ENCODE measurements around the gene FGD1.

FGD1 gene

DNA sequence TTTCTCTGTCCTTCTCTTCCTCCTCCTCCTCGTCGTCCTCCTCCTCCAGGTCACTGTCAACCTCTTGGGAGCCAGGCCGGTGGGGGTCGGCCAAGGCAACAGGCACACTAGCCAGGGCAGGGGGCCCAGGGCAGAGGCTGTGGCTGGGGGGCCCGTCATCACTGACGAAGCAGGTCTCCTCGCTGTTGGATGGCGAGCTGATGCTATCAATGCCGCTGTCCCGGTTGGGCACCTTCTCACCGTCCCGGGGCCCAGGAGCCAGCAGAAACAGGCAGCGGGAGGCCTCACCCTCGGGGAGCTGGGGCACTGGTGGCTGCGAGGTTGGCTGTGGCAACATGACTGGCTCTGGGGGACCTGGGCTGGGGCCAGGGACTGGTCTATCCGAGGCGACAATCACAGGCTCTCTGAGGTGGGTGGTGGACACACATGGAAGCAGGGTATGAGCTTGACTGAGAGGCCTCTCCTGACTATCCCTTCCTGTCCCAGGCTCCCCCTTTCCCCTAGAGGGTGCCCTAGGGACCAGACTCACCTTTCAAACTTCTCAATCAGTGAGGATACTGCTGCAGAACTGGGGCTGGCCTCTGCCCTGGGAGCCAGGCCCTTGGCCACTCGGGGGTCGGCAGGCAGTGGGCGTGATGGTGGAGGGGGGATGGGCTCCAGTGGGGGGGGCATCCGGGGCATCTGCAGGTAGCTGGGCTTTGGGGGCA, 25.8 kb downstream of the FGD1 start:
- DNase-seq = no peak

- no peak for DNase-seq
These were observed 43.1 kb downstream of the FGD1 start for GRCh38 chrX:54452920-54453319.

- DNase-seq = no peak
These were observed 46.1 kb downstream of the FGD1 start for GRCh38 chrX:54449929-54450328.

GRCh38 chrX:54447461-54447860, 48.6 kb downstream of the FGD1 start:
- DNase-seq = no peak

DNA sequence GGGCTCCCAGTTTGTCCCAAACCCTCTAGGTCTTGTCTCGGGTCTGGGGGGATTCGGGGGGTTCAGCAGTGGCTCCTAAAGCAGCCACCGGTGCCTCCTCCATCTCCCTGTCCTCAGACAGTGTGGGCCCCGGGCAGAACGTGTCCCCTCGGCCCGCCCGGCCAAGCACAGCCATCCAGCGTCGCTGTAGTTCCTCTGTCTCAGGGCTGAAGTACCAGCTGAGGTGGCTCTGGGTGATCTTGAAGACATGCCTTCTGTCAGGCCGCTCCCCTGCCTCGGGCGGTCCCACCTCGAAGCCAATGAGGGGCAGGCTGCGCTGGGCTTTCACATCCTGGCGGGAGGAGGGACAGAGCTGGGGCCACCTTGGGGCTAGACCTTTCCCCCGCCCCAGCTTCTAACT, 50.0 kb downstream of the FGD1 start:
- no peak for DNase-seq

DNA sequence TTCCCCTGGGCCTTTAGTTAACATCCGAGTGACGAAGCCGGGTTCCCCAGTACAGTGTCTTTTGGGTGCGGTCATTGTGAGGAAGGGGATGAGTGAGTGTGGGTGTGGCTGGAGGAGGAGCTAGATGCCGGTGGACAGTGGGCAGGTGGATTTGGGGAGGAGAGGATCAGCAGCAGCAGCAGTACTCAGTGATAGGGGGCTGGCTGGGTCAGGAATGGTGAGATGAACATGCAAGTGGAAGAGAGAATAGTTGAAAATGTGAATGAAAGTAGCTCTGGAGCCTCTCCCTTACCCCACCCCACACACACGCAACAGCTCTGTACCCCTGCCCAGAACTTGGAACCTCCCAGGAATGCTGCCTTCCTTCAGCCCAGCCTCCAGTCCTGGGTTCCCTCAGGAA, 51.3 kb downstream of the FGD1 start:
- no peak for DNase-seq

DNA sequence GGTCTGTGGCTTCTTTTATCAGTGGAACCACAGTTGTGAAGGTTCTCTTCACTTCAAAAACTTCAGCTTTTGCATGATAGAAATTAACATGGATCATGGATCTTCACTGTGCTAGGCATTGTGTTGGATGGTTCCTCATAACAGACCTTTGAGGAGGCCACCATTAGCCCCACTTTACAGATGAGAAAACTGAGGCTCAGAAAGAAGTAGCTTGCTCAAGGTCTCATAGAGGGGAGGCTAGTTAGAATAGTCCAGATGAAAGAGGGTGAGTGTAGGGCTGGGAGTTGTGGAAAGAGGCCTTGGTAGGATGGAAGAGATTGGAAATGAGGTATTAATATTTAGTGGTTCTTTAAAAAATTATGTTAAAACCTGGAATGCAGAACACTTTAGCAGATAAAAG, 53.2 kb downstream of the FGD1 start:
- DNase-seq = no peak

GRCh38 chrX:54439960-54440871, 55.8 kb downstream of the FGD1 start, which contains the start of gene TSR2:
TSR2 (plus strand) TSS chrX:54440404; CDS start chrX:54440422, 18 bp downstream.
- peak; percentile 78 for DNase-seq

DNA sequence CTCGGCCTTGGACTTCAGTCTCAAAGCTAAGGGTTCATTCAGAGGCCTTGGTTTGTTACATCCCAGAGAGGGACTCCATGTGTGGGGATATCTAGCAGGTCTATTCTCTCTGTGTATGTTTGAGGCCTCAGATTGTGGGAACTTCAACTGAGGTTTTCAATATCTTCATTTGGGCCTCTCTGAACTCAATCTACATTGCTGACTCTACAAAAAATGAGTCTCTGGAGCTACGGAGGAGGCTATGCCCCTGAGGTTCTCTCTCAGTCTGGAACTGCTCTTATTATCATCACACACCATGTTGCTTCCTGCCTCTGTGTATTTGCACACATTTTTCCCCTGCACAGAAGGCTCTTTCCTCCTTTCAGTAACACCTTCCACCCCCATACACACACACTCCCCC, 60.9 kb downstream of the FGD1 start:
- no peak for DNase-seq

DNA sequence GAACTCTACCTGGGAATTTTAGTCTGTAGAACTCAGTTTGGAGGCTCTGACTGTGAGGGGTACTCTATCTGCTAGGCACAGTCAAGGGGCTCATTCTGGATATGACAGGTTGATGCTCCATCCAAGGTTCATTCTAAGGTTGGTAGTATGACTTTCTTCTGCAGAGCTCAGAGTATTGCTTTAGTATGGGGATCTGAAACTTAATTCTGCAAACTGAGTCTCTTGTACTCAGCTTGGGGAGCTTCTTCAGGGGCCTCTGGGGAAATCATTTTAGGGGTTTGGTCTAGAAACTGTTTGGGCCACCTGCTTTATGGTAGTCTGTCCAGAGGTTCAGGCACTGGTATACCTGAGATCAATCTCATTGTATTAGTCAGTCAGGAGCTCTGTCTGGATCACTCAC, 65.5 kb downstream of the FGD1 start:
- no peak for DNase-seq

GRCh38 chrX:54427837-54428424, 68.1 kb downstream of the FGD1 start:
- DNase-seq = no peak

- DNase-seq = no peak
These were observed 72.7 kb downstream of the FGD1 start for GRCh38 chrX:54423161-54423888.

GRCh38 chrX:54422168-54422567, 73.9 kb downstream of the FGD1 start:
- no peak for DNase-seq

- DNase-seq = no peak
These were observed 76.3 kb downstream of the FGD1 start for GRCh38 chrX:54419559-54420302.

DNA sequence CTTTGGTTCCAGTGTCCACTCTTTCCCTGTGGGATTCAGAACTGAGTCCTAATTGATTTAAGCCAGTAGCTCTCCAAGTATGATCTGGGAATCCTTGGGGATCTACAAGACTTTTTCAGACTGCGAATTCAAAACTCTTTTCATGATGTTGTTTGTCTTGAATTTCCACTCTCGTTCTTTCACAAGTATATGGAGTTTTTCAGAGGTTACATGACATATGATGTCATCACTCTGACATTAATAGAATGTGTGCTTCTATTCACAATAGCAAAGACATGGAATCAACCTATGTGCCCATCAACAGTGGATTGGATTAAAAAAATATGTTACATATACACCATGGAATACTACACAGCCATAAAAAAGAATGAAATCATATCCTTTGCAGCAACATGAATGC, 79.1 kb downstream of the FGD1 start:
- DNase-seq = no peak

DNA sequence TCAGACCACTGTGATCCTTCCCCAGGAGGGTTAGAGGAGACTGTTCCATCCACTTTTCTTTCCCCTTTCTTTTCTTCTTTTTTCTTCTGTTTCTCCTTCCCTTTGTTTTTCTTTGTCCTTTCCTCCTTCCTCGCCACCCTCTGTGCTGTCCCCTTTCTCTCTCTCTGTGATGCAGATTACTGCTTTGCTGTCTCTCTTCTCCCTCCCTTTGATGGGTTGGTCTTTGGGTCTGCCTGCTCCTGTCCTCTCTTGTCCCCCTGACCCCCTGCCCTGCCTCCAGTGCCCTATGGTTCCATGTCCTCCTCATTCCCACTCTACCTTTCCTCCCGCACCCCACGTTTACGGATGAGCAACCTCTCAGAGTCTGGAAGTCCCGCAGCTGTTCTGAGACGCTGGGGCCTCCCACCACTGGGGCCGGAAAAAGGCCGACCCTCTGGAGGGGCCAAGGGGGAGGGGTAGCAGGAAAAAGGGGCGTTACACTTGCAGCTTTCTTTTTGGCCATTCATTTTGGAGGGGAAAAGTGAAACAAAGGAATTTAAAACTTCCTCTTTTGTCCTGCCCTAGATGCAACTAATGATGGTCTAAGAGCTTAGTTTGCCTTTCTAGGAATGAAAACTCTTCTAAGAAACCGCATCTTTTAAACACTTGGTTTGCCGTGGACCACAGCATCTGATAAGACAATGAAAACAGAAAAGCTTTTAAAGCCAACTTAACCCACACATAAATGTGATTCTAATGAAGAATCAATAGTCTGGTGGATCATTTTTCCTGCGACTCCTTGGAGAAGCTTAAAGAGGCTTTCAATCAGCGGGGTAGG, 80.3 kb downstream of the FGD1 start:
- no peak for DNase-seq

DNA sequence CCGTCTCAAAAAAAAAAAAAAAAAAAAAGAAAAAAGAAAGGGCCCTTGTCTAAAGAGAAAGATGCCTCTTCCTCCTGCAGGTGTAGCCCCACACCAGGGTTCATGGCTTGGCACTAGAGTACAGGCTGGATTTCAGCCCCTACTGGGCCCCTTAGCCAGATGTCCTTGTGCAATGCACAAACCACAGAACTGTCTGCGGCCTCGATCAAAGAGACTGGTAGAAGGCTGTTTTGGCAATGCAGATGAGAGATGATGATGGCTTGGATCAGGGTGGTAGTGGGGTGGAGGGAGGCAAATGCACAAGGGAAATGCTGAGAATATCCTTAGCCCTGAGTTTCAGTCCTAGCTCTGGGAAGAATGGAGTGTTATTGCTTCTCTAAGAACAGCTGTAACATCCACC, 82.3 kb downstream of the FGD1 start:
- DNase-seq = no peak

DNA sequence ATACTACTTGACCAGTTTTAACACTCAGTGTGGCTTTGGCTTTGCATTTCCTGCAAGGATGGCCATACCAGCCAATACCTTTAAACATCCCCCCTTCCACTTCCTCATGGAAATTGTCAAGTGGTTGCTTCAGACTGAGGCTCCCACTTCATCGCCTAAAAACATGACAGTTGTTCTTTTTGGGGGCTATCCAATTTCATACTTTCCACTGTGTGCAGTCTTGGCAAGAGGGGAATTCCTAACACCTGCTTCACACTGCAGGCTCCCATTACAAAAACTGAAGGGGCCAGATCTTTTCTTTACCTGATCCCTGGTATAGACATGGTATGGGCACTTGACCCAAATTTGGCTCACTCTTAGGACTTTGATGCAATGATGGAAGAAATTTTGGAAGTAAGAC, 84.3 kb downstream of the FGD1 start:
- DNase-seq = no peak

GRCh38 chrX:54407266-54407665, 88.8 kb downstream of the FGD1 start:
- DNase-seq = no peak

- DNase-seq = no peak
These were observed 98.9 kb downstream of the FGD1 start for GRCh38 chrX:54397113-54397512.

Data from central memory CD4-positive, alpha-beta T cell (primary cell).